K562 (cell line): ENCODE results near the gene SLC38A10. TPM values are rescaled to one million over a fixed set of nuclear protein-coding genes. Genes with fewer than 3 reads are reported as not detected.

ENCODE experiments used
- ARNT ChIP-seq, 2 experiments: fragments of 450-650 bp; IDR thresholded peaks; 2 replicates each; pipeline ENCODE4 v1.6.1; 2016; ENCODE audit warnings: mild to moderate bottlenecking in 1 of 2
- DPF2 ChIP-seq: fragments of 450-650 bp; IDR thresholded peaks from 2 replicates; pipeline ENCODE4 v1.6.1; 2016
- EZH2 ChIP-seq: IDR thresholded peaks from 2 replicates; pipeline ENCODE4 v1.6.1; 2012; ENCODE audit warnings: low read depth, mild to moderate bottlenecking, inconsistent platforms, low read length, borderline replicate concordance
- GABPB2 ChIP-seq: fragments of 250-450 bp; sonication (Bioruptor Pico); conservative IDR thresholded peaks from 2 replicates; pipeline ENCODE4 v1.5.1; 2021; ENCODE audit warnings: mild to moderate bottlenecking
- GTF2F1 ChIP-seq: IDR thresholded peaks from 2 replicates; pipeline ENCODE4 v1.6.1; 2011; ENCODE audit warnings: low read depth, low read length, improper control_type of control experiment
- LCOR ChIP-seq: sonication (generic); formaldehyde crosslinking; IDR thresholded peaks from 2 replicates; pipeline ENCODE4 v1.8.0; 2022; ENCODE audit warnings: mild to moderate bottlenecking, missing genetic modification reagents
- NCOA6 ChIP-seq: fragments of 450-650 bp; IDR thresholded peaks from 2 replicates; pipeline ENCODE4 v1.6.1; 2017; ENCODE audit warnings: mild to moderate bottlenecking
- NUFIP1 ChIP-seq: fragments of 450-650 bp; IDR thresholded peaks from 2 replicates; pipeline ENCODE4 v1.6.1; 2018; ENCODE audit not compliant: partially characterized antibody
- PTRF ChIP-seq: fragments of 450-650 bp; IDR thresholded peaks from 2 replicates; pipeline ENCODE4 v1.6.1; 2016; ENCODE audit warnings: mild to moderate bottlenecking, missing genetic modification characterization, missing compliant biosample characterization
- SMAD1 ChIP-seq: fragments of 150-350 bp; IDR thresholded peaks from 2 replicates; pipeline ENCODE4 v1.6.1; 2014; ENCODE audit warnings: low read length, low read depth; ENCODE audit not compliant: partially characterized antibody
- SMC3 ChIP-seq: conservative IDR thresholded peaks from 2 replicates; pipeline ENCODE4 v1.6.1; 2011; ENCODE audit warnings: low read depth, low read length, improper control_type of control experiment; ENCODE audit not compliant: insufficient read depth
- SP2 ChIP-seq: IDR thresholded peaks from 2 replicates; pipeline ENCODE4 v1.6.1; 2011; ENCODE audit warnings: mild to moderate bottlenecking, low read depth, low read length, moderate library complexity; ENCODE audit not compliant: poor library complexity, severe bottlenecking; ENCODE audit errors: extremely low read depth
- SRSF9 ChIP-seq: fragments of 200-400 bp; formaldehyde crosslinking; IDR thresholded peaks from 2 replicates; pipeline ENCODE4 v1.6.1; 2017; ENCODE audit warnings: low read depth, low read length, borderline replicate concordance
- ZNF431 ChIP-seq: sonication (generic); formaldehyde crosslinking; IDR thresholded peaks from 2 replicates; pipeline ENCODE4 v1.8.0; 2022; ENCODE audit warnings: mild to moderate bottlenecking, missing genetic modification reagents
- polyA plus RNA-seq, 8 experiments: library from polyadenylated mRNA; depleted of rRNA in 4 of 8; stranded (reverse) in 5 of 8; unstranded in 3 of 8; fragments of >200 nt; fragmentation: Nextera tagmentation in 2 of 8; fragmentation: Illumina TruSeq in 1 of 8; extraction: Ambion mirVana in 2 of 8; extraction: Trizol in 1 of 8; gene quantifications; 2 replicates each; pipeline versions ENCODE4 v1.2.1 to v1.2.3, GENCODE V29; 2011 to 2014; ENCODE audit warnings: inconsistent platforms in 1 of 8, missing spikeins in 1 of 8
- total RNA-seq, 7 experiments: library from RNA; depleted of rRNA in 6 of 7; stranded (reverse); fragments of >200 nt in 6 of 7; fragmentation: Illumina TruSeq in 2 of 7; extraction: Trizol in 2 of 7; gene quantifications; 2 replicates each; pipeline versions ENCODE4 v1.2.1 to v1.2.3, GENCODE V29; 2011 to 2021; ENCODE audit warnings: low replicate concordance in 1 of 7
- TF ChIP-seq, protein P1 (sequence below): fragments of 450-650 bp; IDR thresholded peaks from 2 replicates; pipeline ENCODE4 v1.6.1; 2016; ENCODE audit warnings: mild to moderate bottlenecking, moderate library complexity
- TF ChIP-seq, protein P2 (sequence below): fragments of 450-650 bp; formaldehyde crosslinking; IDR thresholded peaks from 2 replicates; pipeline ENCODE4 v1.4.0; 2020; ENCODE audit warnings: mild to moderate bottlenecking, mixed read lengths

SLC38A10 gene
- total and polyA plus RNA-seq, 9 of the 15 experiments (the other 6 are each of a cell fraction or from before 2014, with no cell fraction given), result 0.45 to 54.2 (median 13.8) TPM

- TF ChIP-seq, protein P1, sequence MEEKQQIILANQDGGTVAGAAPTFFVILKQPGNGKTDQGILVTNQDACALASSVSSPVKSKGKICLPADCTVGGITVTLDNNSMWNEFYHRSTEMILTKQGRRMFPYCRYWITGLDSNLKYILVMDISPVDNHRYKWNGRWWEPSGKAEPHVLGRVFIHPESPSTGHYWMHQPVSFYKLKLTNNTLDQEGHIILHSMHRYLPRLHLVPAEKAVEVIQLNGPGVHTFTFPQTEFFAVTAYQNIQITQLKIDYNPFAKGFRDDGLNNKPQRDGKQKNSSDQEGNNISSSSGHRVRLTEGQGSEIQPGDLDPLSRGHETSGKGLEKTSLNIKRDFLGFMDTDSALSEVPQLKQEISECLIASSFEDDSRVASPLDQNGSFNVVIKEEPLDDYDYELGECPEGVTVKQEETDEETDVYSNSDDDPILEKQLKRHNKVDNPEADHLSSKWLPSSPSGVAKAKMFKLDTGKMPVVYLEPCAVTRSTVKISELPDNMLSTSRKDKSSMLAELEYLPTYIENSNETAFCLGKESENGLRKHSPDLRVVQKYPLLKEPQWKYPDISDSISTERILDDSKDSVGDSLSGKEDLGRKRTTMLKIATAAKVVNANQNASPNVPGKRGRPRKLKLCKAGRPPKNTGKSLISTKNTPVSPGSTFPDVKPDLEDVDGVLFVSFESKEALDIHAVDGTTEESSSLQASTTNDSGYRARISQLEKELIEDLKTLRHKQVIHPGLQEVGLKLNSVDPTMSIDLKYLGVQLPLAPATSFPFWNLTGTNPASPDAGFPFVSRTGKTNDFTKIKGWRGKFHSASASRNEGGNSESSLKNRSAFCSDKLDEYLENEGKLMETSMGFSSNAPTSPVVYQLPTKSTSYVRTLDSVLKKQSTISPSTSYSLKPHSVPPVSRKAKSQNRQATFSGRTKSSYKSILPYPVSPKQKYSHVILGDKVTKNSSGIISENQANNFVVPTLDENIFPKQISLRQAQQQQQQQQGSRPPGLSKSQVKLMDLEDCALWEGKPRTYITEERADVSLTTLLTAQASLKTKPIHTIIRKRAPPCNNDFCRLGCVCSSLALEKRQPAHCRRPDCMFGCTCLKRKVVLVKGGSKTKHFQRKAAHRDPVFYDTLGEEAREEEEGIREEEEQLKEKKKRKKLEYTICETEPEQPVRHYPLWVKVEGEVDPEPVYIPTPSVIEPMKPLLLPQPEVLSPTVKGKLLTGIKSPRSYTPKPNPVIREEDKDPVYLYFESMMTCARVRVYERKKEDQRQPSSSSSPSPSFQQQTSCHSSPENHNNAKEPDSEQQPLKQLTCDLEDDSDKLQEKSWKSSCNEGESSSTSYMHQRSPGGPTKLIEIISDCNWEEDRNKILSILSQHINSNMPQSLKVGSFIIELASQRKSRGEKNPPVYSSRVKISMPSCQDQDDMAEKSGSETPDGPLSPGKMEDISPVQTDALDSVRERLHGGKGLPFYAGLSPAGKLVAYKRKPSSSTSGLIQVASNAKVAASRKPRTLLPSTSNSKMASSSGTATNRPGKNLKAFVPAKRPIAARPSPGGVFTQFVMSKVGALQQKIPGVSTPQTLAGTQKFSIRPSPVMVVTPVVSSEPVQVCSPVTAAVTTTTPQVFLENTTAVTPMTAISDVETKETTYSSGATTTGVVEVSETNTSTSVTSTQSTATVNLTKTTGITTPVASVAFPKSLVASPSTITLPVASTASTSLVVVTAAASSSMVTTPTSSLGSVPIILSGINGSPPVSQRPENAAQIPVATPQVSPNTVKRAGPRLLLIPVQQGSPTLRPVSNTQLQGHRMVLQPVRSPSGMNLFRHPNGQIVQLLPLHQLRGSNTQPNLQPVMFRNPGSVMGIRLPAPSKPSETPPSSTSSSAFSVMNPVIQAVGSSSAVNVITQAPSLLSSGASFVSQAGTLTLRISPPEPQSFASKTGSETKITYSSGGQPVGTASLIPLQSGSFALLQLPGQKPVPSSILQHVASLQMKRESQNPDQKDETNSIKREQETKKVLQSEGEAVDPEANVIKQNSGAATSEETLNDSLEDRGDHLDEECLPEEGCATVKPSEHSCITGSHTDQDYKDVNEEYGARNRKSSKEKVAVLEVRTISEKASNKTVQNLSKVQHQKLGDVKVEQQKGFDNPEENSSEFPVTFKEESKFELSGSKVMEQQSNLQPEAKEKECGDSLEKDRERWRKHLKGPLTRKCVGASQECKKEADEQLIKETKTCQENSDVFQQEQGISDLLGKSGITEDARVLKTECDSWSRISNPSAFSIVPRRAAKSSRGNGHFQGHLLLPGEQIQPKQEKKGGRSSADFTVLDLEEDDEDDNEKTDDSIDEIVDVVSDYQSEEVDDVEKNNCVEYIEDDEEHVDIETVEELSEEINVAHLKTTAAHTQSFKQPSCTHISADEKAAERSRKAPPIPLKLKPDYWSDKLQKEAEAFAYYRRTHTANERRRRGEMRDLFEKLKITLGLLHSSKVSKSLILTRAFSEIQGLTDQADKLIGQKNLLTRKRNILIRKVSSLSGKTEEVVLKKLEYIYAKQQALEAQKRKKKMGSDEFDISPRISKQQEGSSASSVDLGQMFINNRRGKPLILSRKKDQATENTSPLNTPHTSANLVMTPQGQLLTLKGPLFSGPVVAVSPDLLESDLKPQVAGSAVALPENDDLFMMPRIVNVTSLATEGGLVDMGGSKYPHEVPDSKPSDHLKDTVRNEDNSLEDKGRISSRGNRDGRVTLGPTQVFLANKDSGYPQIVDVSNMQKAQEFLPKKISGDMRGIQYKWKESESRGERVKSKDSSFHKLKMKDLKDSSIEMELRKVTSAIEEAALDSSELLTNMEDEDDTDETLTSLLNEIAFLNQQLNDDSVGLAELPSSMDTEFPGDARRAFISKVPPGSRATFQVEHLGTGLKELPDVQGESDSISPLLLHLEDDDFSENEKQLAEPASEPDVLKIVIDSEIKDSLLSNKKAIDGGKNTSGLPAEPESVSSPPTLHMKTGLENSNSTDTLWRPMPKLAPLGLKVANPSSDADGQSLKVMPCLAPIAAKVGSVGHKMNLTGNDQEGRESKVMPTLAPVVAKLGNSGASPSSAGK, result no peak
- TF ChIP-seq, protein P2, sequence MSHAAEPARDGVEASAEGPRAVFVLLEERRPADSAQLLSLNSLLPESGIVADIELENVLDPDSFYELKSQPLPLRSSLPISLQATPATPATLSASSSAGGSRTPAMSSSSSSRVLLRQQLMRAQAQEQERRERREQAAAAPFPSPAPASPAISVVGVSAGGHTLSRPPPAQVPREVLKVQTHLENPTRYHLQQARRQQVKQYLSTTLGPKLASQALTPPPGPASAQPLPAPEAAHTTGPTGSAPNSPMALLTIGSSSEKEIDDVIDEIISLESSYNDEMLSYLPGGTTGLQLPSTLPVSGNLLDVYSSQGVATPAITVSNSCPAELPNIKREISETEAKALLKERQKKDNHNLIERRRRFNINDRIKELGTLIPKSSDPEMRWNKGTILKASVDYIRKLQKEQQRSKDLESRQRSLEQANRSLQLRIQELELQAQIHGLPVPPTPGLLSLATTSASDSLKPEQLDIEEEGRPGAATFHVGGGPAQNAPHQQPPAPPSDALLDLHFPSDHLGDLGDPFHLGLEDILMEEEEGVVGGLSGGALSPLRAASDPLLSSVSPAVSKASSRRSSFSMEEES (CRISPR knock-in tag), result no peak
- TF ChIP-seq EZH2 (no peak), SP2 (no peak), SMC3 (0 out of 2 replicates have a peak, but pooled peaks have one; percentile 16), NCOA6 (no peak), DPF2 (no peak), PTRF (tag) (no peak), ZNF431 (CRISPR knock-in tag) (no peak), NUFIP1 (no peak), GABPB2 (CRISPR knock-in tag) (no peak), LCOR (CRISPR knock-in tag) (no peak), GTF2F1 (no peak), SRSF9 (no peak), SMAD1 (no peak), ARNT (IDR thresholded peaks at IDR 0.05) (no peak)
Measured at GRCh38 chr17:81200695-81201580, 94.2 kb downstream of the SLC38A10 start (continued).
